ENCODE data around the gene LRP1B. TPM values are rescaled to one million over a fixed set of nuclear protein-coding genes. Genes with fewer than 3 reads are reported as not detected.
A peak's percentile ranks its signal among the peaks of the same experiment; 100 is the strongest.
"Not testable (repeated sequence)": the region's sequence is repeated elsewhere in the genome, so short reads cannot be mapped to it uniquely, and the experiment has no call there.

LRP1B gene
- total RNA-seq, 1 donor from 2014 or later: 1.7 TPM

GRCh38 chr2:142095647-142096046 lies 35.2 kb downstream of the LRP1B start:
- Mint-ChIP-seq H3K4me1 (peaks cover 4% of the 10 kb centered on the region), H3K27ac (no peak overlapping the region), H3K36me3 (peaks cover 2% of the 10 kb centered on the region), H3K4me3 (no peak overlapping the region), H3K9me3 (peaks cover 9% of the 10 kb centered on the region), H3K27me3 (ENCODE audit: low read depth) (no peaks in the 10 kb centered on the region)
- no peak for TF ChIP-seq CTCF (IDR thresholded peaks at IDR 0.05; ENCODE audit: unreplicated experiment)
- DNase-seq (ENCODE audit: low spot score in 2 of 2, unreplicated experiment in 2 of 2): no peak

DNA sequence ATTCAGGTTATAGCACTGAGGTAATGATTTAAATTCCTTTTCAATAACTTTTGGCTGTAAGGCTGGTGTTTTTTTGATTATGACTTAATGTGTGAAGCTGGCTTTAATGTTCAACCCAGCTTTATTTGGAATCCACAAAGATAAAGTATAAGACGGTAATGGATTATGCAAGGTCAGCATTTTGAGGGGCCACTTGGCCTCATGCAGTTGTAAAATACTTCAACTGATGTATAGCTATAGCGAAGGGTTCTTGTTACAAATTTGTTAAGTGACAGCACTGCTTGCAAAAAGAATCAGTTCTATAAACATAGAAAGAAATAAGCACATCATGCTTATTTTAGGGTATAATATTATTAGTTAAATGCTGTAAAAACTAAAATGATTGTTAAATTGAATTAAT lies 36.6 kb downstream of the LRP1B start:
- H3K27me3 Mint-ChIP-seq (ENCODE audit: low read depth): no peaks in the 10 kb centered on the region
- peaks cover 2% of the 10 kb centered on the region for H3K36me3 Mint-ChIP-seq
- TF ChIP-seq CTCF (IDR thresholded peaks at IDR 0.05; ENCODE audit: unreplicated experiment): no peak

DNA sequence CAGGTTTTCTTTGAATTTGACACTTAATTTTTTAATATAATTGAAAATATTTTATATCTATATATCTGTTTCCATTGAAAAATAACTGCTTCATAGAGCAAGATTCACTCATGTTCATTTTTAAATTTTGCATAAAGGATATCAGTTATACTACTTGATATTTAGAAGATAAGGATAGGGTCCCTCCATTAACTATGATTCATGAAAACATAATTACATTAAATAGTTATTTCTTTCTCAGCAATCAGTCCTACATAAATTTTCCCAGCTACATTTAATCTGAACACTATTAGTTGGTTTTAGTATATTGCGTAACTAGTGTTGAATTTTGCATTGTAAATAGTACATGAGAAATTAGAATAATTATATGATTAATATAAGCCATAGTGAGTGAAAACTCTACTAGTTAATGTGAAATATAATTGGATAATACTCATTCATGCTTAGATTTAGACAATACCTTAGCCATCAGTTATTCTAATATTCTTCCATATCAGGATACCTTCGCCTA lies 42.7 kb downstream of the LRP1B start:
- no peak for TF ChIP-seq CTCF (IDR thresholded peaks at IDR 0.05; ENCODE audit: unreplicated experiment)
- H3K27ac Mint-ChIP-seq: no peak overlapping the region
- H3K4me3 Mint-ChIP-seq: no peak overlapping the region
- no peak for DNase-seq (ENCODE audit: low spot score in 2 of 2, unreplicated experiment in 2 of 2)
- peaks cover 14% of the 10 kb centered on the region for H3K9me3 Mint-ChIP-seq
- H3K36me3 Mint-ChIP-seq: peaks cover 2% of the 10 kb centered on the region
- H3K27me3 Mint-ChIP-seq (ENCODE audit: low read depth): peaks cover 5% of the 10 kb centered on the region
- H3K4me1 Mint-ChIP-seq: peaks cover 3% of the 10 kb centered on the region

More for the DNA sequence above, 36.6 kb downstream of the LRP1B start:
- H3K27ac Mint-ChIP-seq: no peak overlapping the region
- DNase-seq (ENCODE audit: low spot score in 2 of 2, unreplicated experiment in 2 of 2): no peak
- H3K4me3 Mint-ChIP-seq: no peak overlapping the region
- no peaks in the 10 kb centered on the region for H3K4me1 Mint-ChIP-seq
- H3K9me3 Mint-ChIP-seq: peaks cover 9% of the 10 kb centered on the region

DNA sequence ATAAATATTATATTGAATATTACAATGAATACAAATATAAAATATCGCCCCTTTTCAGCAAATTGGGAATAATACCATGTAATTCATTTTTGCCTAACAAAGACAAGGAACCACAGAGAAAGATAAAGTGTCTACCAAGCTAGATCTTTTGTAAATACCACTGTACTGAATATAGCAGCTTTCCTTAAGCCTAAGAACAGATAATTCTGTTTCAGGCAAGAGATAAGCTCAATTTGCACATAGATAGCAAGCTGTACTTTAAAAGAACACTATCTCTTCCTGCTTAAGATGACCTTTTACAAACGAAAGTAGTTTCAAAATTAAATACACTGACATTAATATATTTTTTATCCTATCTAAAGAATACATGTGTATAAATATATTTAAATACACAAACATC lies 43.2 kb downstream of the LRP1B start:
- H3K4me3 Mint-ChIP-seq; H3K4me1 Mint-ChIP-seq; H3K27ac Mint-ChIP-seq; H3K36me3 Mint-ChIP-seq; DNase-seq (ENCODE audit: low spot score in 2 of 2, unreplicated experiment in 2 of 2); H3K27me3 Mint-ChIP-seq (ENCODE audit: low read depth): not testable (repeated sequence)
- peaks cover 14% of the 10 kb centered on the region for H3K9me3 Mint-ChIP-seq

DNA sequence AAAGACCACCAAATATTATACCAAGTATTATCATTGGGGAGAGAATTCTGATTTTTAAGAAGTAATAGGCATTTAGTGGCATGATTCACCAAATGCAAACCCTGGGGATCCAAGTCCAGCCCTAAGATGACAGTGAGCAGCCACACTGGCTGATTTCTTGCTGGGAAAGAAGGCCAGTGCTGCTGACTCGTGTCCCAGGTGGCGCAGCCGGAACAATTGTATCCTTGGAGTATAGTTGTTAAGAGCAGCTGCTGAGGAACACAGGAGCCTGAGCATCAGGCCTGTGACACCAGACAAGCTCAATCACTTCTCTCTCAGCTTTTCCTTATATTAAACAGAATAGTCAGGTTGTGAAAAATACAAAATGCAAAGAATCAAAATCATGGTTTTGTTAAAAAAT lies 48.4 kb downstream of the LRP1B start:
- peaks cover 9% of the 10 kb centered on the region for H3K27me3 Mint-ChIP-seq (ENCODE audit: low read depth)
- peaks cover 5% of the 10 kb centered on the region for H3K9me3 Mint-ChIP-seq
- DNase-seq (ENCODE audit: low spot score in 2 of 2, unreplicated experiment in 2 of 2): no peak
- H3K27ac Mint-ChIP-seq: no peak overlapping the region
- TF ChIP-seq CTCF (IDR thresholded peaks at IDR 0.05; ENCODE audit: unreplicated experiment): no peak
- no peak overlapping the region for H3K4me3 Mint-ChIP-seq
- H3K36me3 Mint-ChIP-seq: no peaks in the 10 kb centered on the region
- peaks cover 12% of the 10 kb centered on the region for H3K4me1 Mint-ChIP-seq

DNA sequence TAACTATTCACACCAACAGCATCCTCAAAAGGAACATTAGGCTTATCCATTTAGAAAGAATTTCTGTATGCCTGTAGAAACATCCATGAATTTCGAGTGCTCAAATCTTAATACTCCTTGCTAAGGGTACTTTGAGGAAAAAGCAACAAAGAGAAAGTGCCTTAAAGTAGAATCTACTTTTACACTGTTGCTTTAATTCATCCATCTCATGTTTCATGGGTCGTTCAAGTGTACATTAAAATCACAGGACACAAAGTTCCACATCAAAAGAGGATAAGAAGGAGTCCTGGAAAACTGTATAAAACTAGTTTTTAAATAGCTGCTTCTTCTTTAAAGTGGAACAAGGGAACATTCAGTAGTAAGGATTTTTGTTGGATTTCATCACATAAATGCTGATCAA lies 54.5 kb downstream of the LRP1B start:
- H3K9me3 Mint-ChIP-seq: no peaks in the 10 kb centered on the region
- no peak overlapping the region for H3K4me3 Mint-ChIP-seq
- peaks cover 24% of the 10 kb centered on the region for H3K27me3 Mint-ChIP-seq (ENCODE audit: low read depth)
- H3K27ac Mint-ChIP-seq: peak overlapping the region; percentile 40
- DNase-seq (ENCODE audit: low spot score in 2 of 2, unreplicated experiment in 2 of 2): no peak
- peaks cover 29% of the 10 kb centered on the region for H3K4me1 Mint-ChIP-seq
- TF ChIP-seq CTCF (IDR thresholded peaks at IDR 0.05; ENCODE audit: unreplicated experiment): no peak
- H3K36me3 Mint-ChIP-seq: no peaks in the 10 kb centered on the region
